GM19023 (cell line): Measurements from ENCODE around the gene LGMN.
A peak's percentile ranks its signal among the peaks of the same experiment; 100 is the strongest.
"Not testable (repeated sequence)": the region's sequence is repeated elsewhere in the genome, so short reads cannot be mapped to it uniquely, and the experiment has no call there.

Experiments used
- ATAC-seq: cut with Tn5 transposase; IDR thresholded peaks from one replicate; pipeline ENCODE4 v1.9.1; 2021; ENCODE audit warnings: mild to moderate bottlenecking, moderate library complexity; ENCODE audit not compliant: unreplicated experiment

Gene LGMN

GRCh38 chr14:92748259-92749016 lies at the start of gene LGMN:
Gene LGMN (minus strand): TSS chr14:92748627. CDS start chr14:92732786, 15,841 bp downstream.
- ATAC-seq: peak; percentile 76

- ATAC-seq: no peak
These were observed 46.5 kb upstream of the LGMN start for GRCh38 chr14:92794961-92795360.

GRCh38 chr14:92794547-92794941 lies 46.1 kb upstream of the LGMN start:
- no peak for ATAC-seq

- peak; percentile 97 for ATAC-seq
These were observed 45.5 kb upstream of the LGMN start, which contains the start of gene GOLGA5 for GRCh38 chr14:92793709-92794546. Gene GOLGA5 (plus strand): TSS chr14:92794305. CDS start chr14:92797438, 3,133 bp downstream.

- ATAC-seq: no peak
These were observed 44.5 kb upstream of the LGMN start for GRCh38 chr14:92792885-92793284.

- no peak for ATAC-seq
These were observed 41.1 kb upstream of the LGMN start for GRCh38 chr14:92789457-92790089.

GRCh38 chr14:92787554-92787953 lies 39.1 kb upstream of the LGMN start:
- ATAC-seq: no peak

- no peak for ATAC-seq
These were observed 38.0 kb upstream of the LGMN start for GRCh38 chr14:92786427-92786756.

- ATAC-seq: no peak
These were observed 37.4 kb upstream of the LGMN start for GRCh38 chr14:92785667-92786426.

GRCh38 chr14:92783813-92784431 lies 35.5 kb upstream of the LGMN start:
- ATAC-seq: no peak

- ATAC-seq: no peak
These were observed 32.9 kb upstream of the LGMN start for GRCh38 chr14:92781350-92781749.

- no peak for ATAC-seq
These were observed 32.2 kb upstream of the LGMN start for GRCh38 chr14:92780444-92781232.

- ATAC-seq: not testable (repeated sequence)
These were observed 30.6 kb upstream of the LGMN start for GRCh38 chr14:92778868-92779565.

- peak; percentile 94 for ATAC-seq
These were observed 26.9 kb upstream of the LGMN start for GRCh38 chr14:92775292-92775691.

- ATAC-seq: no peak
These were observed 26.1 kb upstream of the LGMN start for GRCh38 chr14:92774572-92774971.

GRCh38 chr14:92770484-92770883 lies 22.1 kb upstream of the LGMN start:
- no peak for ATAC-seq

- no peak for ATAC-seq
These were observed 20.4 kb upstream of the LGMN start for GRCh38 chr14:92768795-92769194.

GRCh38 chr14:92768236-92768635 lies 19.8 kb upstream of the LGMN start:
- peak; percentile 88 for ATAC-seq
